OCI-LY3 (cell line): Measurements from ENCODE around the gene CPED1.

ENCODE experiments used
- H2AFZ ChIP-seq: fragments of 200-600, 300-600 bp; shearing (Covaris generic); 2 replicates; pipeline ENCODE4 v1.6.0; 2014; ENCODE audit warnings: antibody characterized with exemption, low read depth, low read length
- H3K27ac ChIP-seq: fragments of 200-600, 300-600 bp; sonication (generic); 2 replicates; pipeline ENCODE4 v1.5.1; 2014; ENCODE audit warnings: mild to moderate bottlenecking, low read length, moderate library complexity, mixed read lengths
- H3K27me3 ChIP-seq: fragments of 200-600, 300-600 bp; sonication (generic); 2 replicates; pipeline ENCODE4 v1.6.1; 2014; ENCODE audit warnings: low read depth, low read length, mixed read lengths
- H3K36me3 ChIP-seq: fragments of 200-600, 300-600 bp; sonication (generic); replicated peaks from 2 replicates; pipeline ENCODE3; 2014; ENCODE audit warnings: low read depth, low read length, mixed read lengths
- H3K4me1 ChIP-seq: fragments of 300-600, 200-600 bp; sonication (generic); 2 replicates; pipeline ENCODE4 v1.6.1; 2014; ENCODE audit warnings: low read length, mixed read lengths
- H3K4me2 ChIP-seq: fragments of 200-600, 300-600 bp; sonication (generic); 2 replicates; pipeline ENCODE4 v1.6.1; 2014; ENCODE audit warnings: low read length, mixed read lengths
- H3K4me3 ChIP-seq: fragments of 300-600, 200-600 bp; sonication (generic); 2 replicates; pipeline ENCODE4 v1.5.1; 2014; ENCODE audit warnings: antibody characterized with exemption, mild to moderate bottlenecking, low read length, moderate library complexity
- H3K79me2 ChIP-seq: fragments of 300-600, 200-600 bp; shearing (Covaris generic); 2 replicates; pipeline ENCODE4 v1.6.1; 2014; ENCODE audit warnings: mild to moderate bottlenecking, low read length, mixed read lengths
- H3K9ac ChIP-seq: fragments of 300-600, 200-600 bp; shearing (Covaris generic); 2 replicates; pipeline ENCODE4 v1.6.0; 2014; ENCODE audit warnings: mild to moderate bottlenecking, low read length, moderate library complexity
- H3K9me3 ChIP-seq: fragments of 200-600, 300-600 bp; shearing (Covaris generic); 2 replicates; pipeline ENCODE4 v1.6.1; 2014; ENCODE audit warnings: low read length, mixed read lengths; ENCODE audit not compliant: insufficient read depth
- H4K20me1 ChIP-seq: fragments of 200-600, 300-600 bp; sonication (generic); 2 replicates; pipeline ENCODE4 v1.6.1; 2016; ENCODE audit warnings: low read length, mixed read lengths; ENCODE audit not compliant: insufficient read depth
- EZH2phosphoT487 ChIP-seq: fragments of 200-600 bp; shearing (Covaris generic); IDR thresholded peaks from 2 replicates; pipeline ENCODE4 v1.6.1; 2018; ENCODE audit warnings: antibody characterized with exemption, mixed run types, low read depth
- TF ChIP-seq, protein P1 (sequence below): fragments of 200-600, 300-600 bp; sonication (generic); IDR thresholded peaks from 2 replicates; pipeline ENCODE4 v1.5.1; 2014; ENCODE audit warnings: antibody characterized with exemption, low read length, low read depth

CPED1 gene

DNA sequence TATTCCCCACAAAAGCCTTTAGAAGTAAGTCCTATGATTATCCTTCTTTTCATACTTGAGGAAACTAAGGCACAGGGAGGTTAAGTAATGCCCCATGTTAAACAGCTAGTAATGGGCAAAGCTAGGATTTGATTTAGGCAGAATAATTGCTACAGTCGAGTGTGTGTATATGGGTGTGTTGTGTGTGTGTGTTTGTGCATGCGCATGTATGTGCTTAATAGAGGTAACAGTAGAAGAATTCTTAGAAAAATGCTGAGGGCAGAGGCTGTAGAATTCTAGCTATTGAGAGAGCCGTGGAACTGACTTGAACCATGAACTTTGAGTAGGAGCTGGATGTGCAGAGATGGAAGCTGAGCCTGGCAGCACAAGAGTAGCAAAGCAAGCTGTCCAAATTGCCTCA is 208.9 kb downstream of the CPED1 start:
- no peaks in the 10 kb centered on the region for H4K20me1 ChIP-seq
- TF ChIP-seq, protein P1, sequence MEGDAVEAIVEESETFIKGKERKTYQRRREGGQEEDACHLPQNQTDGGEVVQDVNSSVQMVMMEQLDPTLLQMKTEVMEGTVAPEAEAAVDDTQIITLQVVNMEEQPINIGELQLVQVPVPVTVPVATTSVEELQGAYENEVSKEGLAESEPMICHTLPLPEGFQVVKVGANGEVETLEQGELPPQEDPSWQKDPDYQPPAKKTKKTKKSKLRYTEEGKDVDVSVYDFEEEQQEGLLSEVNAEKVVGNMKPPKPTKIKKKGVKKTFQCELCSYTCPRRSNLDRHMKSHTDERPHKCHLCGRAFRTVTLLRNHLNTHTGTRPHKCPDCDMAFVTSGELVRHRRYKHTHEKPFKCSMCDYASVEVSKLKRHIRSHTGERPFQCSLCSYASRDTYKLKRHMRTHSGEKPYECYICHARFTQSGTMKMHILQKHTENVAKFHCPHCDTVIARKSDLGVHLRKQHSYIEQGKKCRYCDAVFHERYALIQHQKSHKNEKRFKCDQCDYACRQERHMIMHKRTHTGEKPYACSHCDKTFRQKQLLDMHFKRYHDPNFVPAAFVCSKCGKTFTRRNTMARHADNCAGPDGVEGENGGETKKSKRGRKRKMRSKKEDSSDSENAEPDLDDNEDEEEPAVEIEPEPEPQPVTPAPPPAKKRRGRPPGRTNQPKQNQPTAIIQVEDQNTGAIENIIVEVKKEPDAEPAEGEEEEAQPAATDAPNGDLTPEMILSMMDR: no peak
- no peak for TF ChIP-seq EZH2phosphoT487
- H3K79me2 ChIP-seq: no peaks in the 10 kb centered on the region
- no peaks in the 10 kb centered on the region for H3K36me3 ChIP-seq
- H3K27ac ChIP-seq: no peak overlapping the region
- H2AFZ ChIP-seq: no peak overlapping the region
- H3K4me3 ChIP-seq: no peak overlapping the region
- no peak overlapping the region for H3K4me2 ChIP-seq
- no peaks in the 10 kb centered on the region for H3K4me1 ChIP-seq
- H3K27me3 ChIP-seq: no peaks in the 10 kb centered on the region
- no peaks in the 10 kb centered on the region for H3K9me3 ChIP-seq
- H3K9ac ChIP-seq: no peak overlapping the region

DNA sequence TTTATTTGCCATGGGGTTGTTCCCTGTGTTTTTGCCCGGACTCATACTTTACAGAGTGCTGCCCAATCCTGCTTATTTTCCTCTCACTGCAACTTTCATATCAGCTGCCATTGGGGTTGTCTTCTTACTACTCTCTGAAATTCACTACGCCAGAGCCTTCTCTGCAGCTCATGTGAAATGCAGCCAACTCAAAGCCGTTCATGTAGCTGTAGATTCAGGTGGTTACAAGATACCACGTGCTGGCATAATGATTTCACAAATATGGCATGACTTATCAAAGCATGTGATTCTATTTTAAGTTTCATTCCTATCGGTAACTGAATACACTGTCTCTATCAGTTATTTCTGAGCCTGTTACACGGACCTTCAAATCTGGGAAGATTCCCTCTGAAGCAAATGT is 210.0 kb downstream of the CPED1 start:
- Histone ChIP-seq H4K20me1 (no peaks in the 10 kb centered on the region), H3K9me3 (no peaks in the 10 kb centered on the region), H2AFZ (no peak overlapping the region), H3K4me3 (no peak overlapping the region), H3K9ac (no peak overlapping the region), H3K79me2 (no peaks in the 10 kb centered on the region), H3K27ac (no peak overlapping the region), H3K4me2 (no peak overlapping the region), H3K4me1 (no peaks in the 10 kb centered on the region), H3K27me3 (no peaks in the 10 kb centered on the region), H3K36me3 (no peaks in the 10 kb centered on the region)
- no peak for TF ChIP-seq EZH2phosphoT487

GRCh38 chr7:121202125-121202524 is 213.6 kb downstream of the CPED1 start:
- Histone ChIP-seq H2AFZ (no peak overlapping the region), H3K9me3 (no peaks in the 10 kb centered on the region), H3K9ac (no peak overlapping the region), H3K27me3 (no peaks in the 10 kb centered on the region), H3K4me2 (no peak overlapping the region), H3K4me3 (no peak overlapping the region), H3K4me1 (no peaks in the 10 kb centered on the region), H4K20me1 (no peaks in the 10 kb centered on the region), H3K27ac (no peak overlapping the region), H3K36me3 (no peaks in the 10 kb centered on the region), H3K79me2 (no peaks in the 10 kb centered on the region)
- TF ChIP-seq, protein P1: no peak
- no peak for TF ChIP-seq EZH2phosphoT487

GRCh38 chr7:121202834-121203233 is 214.3 kb downstream of the CPED1 start:
- TF ChIP-seq, protein P1: no peak
- Histone ChIP-seq H4K20me1 (no peaks in the 10 kb centered on the region), H3K9me3 (no peaks in the 10 kb centered on the region), H2AFZ (no peak overlapping the region), H3K9ac (no peak overlapping the region), H3K27ac (no peak overlapping the region), H3K36me3 (no peaks in the 10 kb centered on the region), H3K27me3 (no peaks in the 10 kb centered on the region), H3K4me2 (no peak overlapping the region), H3K79me2 (no peaks in the 10 kb centered on the region), H3K4me3 (no peak overlapping the region), H3K4me1 (no peaks in the 10 kb centered on the region)

DNA sequence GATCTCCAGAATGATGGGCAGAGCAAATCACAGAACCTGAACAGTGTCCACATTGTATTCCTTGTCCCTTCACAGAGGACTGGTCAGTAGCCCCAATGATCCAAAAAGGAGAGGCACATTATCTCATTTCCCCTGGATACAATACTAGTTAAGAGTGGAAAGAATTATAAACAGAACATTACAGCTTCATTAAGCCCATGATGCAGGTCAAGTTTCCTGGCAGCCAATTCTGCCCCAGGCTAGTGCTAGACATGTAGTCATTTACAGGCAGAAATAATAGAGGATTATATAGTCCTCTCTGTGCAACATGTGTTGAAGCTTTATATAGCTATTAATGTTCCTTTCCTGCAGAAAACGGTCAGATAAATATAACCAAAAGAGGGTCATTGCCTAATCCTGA is 216.0 kb downstream of the CPED1 start:
- no peak overlapping the region for H3K4me3 ChIP-seq
- no peaks in the 10 kb centered on the region for H3K36me3 ChIP-seq
- H3K9me3 ChIP-seq: no peaks in the 10 kb centered on the region
- no peak overlapping the region for H3K27ac ChIP-seq
- no peak overlapping the region for H3K9ac ChIP-seq
- H3K4me1 ChIP-seq: no peaks in the 10 kb centered on the region
- H3K79me2 ChIP-seq: no peaks in the 10 kb centered on the region
- TF ChIP-seq, protein P1: no peak
- TF ChIP-seq EZH2phosphoT487: no peak
- H2AFZ ChIP-seq: no peak overlapping the region
- H3K27me3 ChIP-seq: no peaks in the 10 kb centered on the region
- no peak overlapping the region for H3K4me2 ChIP-seq
- H4K20me1 ChIP-seq: no peaks in the 10 kb centered on the region
